Measurements from ENCODE around the gene MAT2A. TPM values are rescaled to one million over a fixed set of nuclear protein-coding genes. Genes with fewer than 3 reads are reported as not detected.

The MAT2A gene
- total RNA-seq, 1 experiment from 2014 or later, result 444 TPM

GRCh38 chr2:85503851-85504777 is 34.9 kb upstream of the MAT2A start:
- Histone ChIP-seq H3K27me3 (ENCODE audit: insufficient read depth, low read length) (no peaks in the 10 kb centered on the region), H3K4me2 (ENCODE audit: low read length) (peak overlapping the region; percentile 72), H3K9me2 (ENCODE audit: insufficient read depth) (no peaks in the 10 kb centered on the region), H2AFZ (ENCODE audit: low read depth, low read length, poor library complexity, severe bottlenecking) (peak overlapping the region; percentile 72), H3K36me3 (ENCODE audit: control insufficient read depth in 1 of 2, insufficient read depth in 2 of 2, low read length in 2 of 2) (no peaks in the 10 kb centered on the region), H4K20me1 (ENCODE audit: insufficient read depth) (no peaks in the 10 kb centered on the region), H3K27ac (ENCODE audit: low read depth, low read length) (peak overlapping the region; percentile 43), H3K9me3 (ENCODE audit: control insufficient read depth in 1 of 2, insufficient read depth in 1 of 2, low read depth in 1 of 2, low read length in 2 of 2) (no peaks in the 10 kb centered on the region; a peak in 1 of 4 replicates), H3K4me3 (replicated peaks in 1 of 2; ENCODE audit: low read depth in 1 of 2, low read length in 2 of 2) (no peak overlapping the region), H3K4me1 (ENCODE audit: control insufficient read depth in 1 of 2, insufficient read depth in 2 of 2, low read length in 2 of 2) (peaks cover 44 to 80% of the 10 kb centered on the region in 2 experiments), H3K9ac (ENCODE audit: low read length) (peak overlapping the region; percentile 46), H3K79me2 (ENCODE audit: insufficient read depth, low read length) (no peaks in the 10 kb centered on the region)
- ATAC-seq, result no peak
- ChIA-PET POLR2A (interaction anchor here (0.6 to 3.6 kb wide), 13 partner anchors 9 to 45 kb away, joined by 3 to 47 read pairs (median 4); partner anchors contain the start of gene MAT2A), RAD21 (ENCODE audit: low non-redundant PET in 1 of 2, low total read pairs in 2 of 2, uncharacterized antibody in 2 of 2, unreplicated experiment in 2 of 2) (interaction anchor here in 1 of 2 experiments (1.3 kb wide), 1 partner anchor 35 kb away, joined by 3 read pairs; the partner anchor contains the start of gene MAT2A), CTCF (interaction anchor here (1.2 kb wide), 1 partner anchor 84 kb away, joined by 3 read pairs; no protein-coding TSS in a partner anchor)
- BruUV-seq (replicated peaks), result no TSS peak
- no peak for DNase-seq (ENCODE audit: low read depth, low spot score)
- TF ChIP-seq EGR1 (IDR thresholded peaks at IDR 0.05; ENCODE audit: low read depth) (no peak), YY1 (IDR thresholded peaks at IDR 0.05; ENCODE audit: extremely low read depth, insufficient replicate concordance, low read depth, low read length) (no peak), EZH2 (IDR thresholded peaks at IDR 0.05) (no peak), CEBPB (IDR thresholded peaks at IDR 0.05; ENCODE audit: low read depth) (no peak)
- TF ChIP-seq, protein P1, sequence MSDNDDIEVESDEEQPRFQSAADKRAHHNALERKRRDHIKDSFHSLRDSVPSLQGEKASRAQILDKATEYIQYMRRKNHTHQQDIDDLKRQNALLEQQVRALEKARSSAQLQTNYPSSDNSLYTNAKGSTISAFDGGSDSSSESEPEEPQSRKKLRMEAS (IDR thresholded peaks at IDR 0.05), result no peak
- intact Hi-C loops (cut with micrococcal nuclease), result no loop called here

DNA sequence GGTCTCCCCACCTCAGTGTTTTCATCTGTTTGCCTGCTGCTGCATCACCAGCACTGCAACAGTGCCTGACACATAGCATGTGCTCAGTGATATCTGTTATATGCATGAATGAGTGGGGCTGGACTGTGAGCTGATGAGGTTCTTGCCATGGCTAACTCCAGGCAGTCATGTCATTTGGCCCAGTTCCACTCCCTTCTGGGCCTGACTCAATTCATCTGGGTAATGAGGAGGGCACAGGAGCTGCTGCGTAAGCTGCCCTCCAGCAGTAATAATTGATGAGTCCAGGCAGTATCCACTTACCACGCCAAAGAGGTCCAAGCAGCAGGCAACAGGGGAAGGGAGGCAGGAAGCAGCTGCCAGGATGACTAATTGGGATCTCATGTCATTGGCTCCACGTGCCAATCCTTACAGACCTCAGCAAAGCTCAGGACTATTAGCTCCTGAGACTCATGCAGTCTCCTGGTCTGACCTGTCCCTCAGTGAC is 34.1 kb upstream of the MAT2A start:
- peak overlapping the region; percentile 43 for H3K27ac ChIP-seq (ENCODE audit: low read depth, low read length)
- intact Hi-C loops (cut with micrococcal nuclease), result no loop called here
- ChIA-PET RAD21 (ENCODE audit: low non-redundant PET in 1 of 2, low total read pairs in 2 of 2, uncharacterized antibody in 2 of 2, unreplicated experiment in 2 of 2) (interaction anchor here in 1 of 2 experiments (1.3 kb wide), 1 partner anchor 34 kb away, joined by 3 read pairs; the partner anchor contains the start of gene MAT2A), CTCF (interaction anchor here (1.2 kb wide), 1 partner anchor 85 kb away, joined by 3 read pairs; no protein-coding TSS in a partner anchor), POLR2A (interaction anchor here (0.9 to 3.6 kb wide), 10 partner anchors 9 to 46 kb away, joined by 3 to 47 read pairs (median 3); partner anchors contain the start of gene MAT2A)
- no peaks in the 10 kb centered on the region for H3K79me2 ChIP-seq (ENCODE audit: insufficient read depth, low read length)
- H3K4me1 ChIP-seq (ENCODE audit: control insufficient read depth in 1 of 2, insufficient read depth in 2 of 2, low read length in 2 of 2), result peaks cover 40 to 74% of the 10 kb centered on the region in 2 experiments
- H3K27me3 ChIP-seq (ENCODE audit: insufficient read depth, low read length), result no peaks in the 10 kb centered on the region
- H3K9ac ChIP-seq (ENCODE audit: low read length), result peak overlapping the region; percentile 46
- peak overlapping the region in 1 of 2 experiments; percentile 14; a peak in 1 of 4 replicates for H3K4me3 ChIP-seq (replicated peaks in 1 of 2; ENCODE audit: low read depth in 1 of 2, low read length in 2 of 2)
- no peaks in the 10 kb centered on the region for H3K9me2 ChIP-seq (ENCODE audit: insufficient read depth)
- no peaks in the 10 kb centered on the region for H4K20me1 ChIP-seq (ENCODE audit: insufficient read depth)
- H3K4me2 ChIP-seq (ENCODE audit: low read length), result peak overlapping the region; percentile 72
- peak overlapping the region; percentile 58 for H2AFZ ChIP-seq (ENCODE audit: low read depth, low read length, poor library complexity, severe bottlenecking)
- no TSS peak for BruUV-seq (replicated peaks)
- peak; percentile 79 for ATAC-seq
- DNase-seq (ENCODE audit: low read depth, low spot score), result peak; percentile 72
- H3K9me3 ChIP-seq (ENCODE audit: control insufficient read depth in 1 of 2, insufficient read depth in 1 of 2, low read depth in 1 of 2, low read length in 2 of 2), result no peaks in the 10 kb centered on the region; a peak in 1 of 4 replicates
- no peaks in the 10 kb centered on the region for H3K36me3 ChIP-seq (ENCODE audit: control insufficient read depth in 1 of 2, insufficient read depth in 2 of 2, low read length in 2 of 2)
- no peak for TF ChIP-seq EZH2phosphoT487 (IDR thresholded peaks at IDR 0.05; ENCODE audit: borderline replicate concordance)
- no peak for TF ChIP-seq ELF1 (IDR thresholded peaks at IDR 0.05; ENCODE audit: borderline replicate concordance, low read depth)
- TF ChIP-seq CBX3 (IDR thresholded peaks at IDR 0.05; ENCODE audit: low read depth), result peak; percentile 83
- no peak for TF ChIP-seq SRF (IDR thresholded peaks at IDR 0.05; ENCODE audit: low read depth)
- TF ChIP-seq, protein P2, sequence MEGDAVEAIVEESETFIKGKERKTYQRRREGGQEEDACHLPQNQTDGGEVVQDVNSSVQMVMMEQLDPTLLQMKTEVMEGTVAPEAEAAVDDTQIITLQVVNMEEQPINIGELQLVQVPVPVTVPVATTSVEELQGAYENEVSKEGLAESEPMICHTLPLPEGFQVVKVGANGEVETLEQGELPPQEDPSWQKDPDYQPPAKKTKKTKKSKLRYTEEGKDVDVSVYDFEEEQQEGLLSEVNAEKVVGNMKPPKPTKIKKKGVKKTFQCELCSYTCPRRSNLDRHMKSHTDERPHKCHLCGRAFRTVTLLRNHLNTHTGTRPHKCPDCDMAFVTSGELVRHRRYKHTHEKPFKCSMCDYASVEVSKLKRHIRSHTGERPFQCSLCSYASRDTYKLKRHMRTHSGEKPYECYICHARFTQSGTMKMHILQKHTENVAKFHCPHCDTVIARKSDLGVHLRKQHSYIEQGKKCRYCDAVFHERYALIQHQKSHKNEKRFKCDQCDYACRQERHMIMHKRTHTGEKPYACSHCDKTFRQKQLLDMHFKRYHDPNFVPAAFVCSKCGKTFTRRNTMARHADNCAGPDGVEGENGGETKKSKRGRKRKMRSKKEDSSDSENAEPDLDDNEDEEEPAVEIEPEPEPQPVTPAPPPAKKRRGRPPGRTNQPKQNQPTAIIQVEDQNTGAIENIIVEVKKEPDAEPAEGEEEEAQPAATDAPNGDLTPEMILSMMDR (IDR thresholded peaks at IDR 0.05 in 2 of 3, conservative IDR thresholded peaks at IDR 0.05 in 1 of 3; ENCODE audit: borderline replicate concordance in 1 of 3, insufficient read depth in 1 of 3, low read depth in 2 of 3, low read length in 2 of 3), result no peak
- peak; percentile 67 for TF ChIP-seq FOSL1 (IDR thresholded peaks at IDR 0.05; ENCODE audit: low read depth)
- peak; percentile 84; the same call in 1 of the 2 replicates for TF ChIP-seq SIN3A (IDR thresholded peaks at IDR 0.05; ENCODE audit: low read depth)
- TF ChIP-seq CEBPB (IDR thresholded peaks at IDR 0.05; ENCODE audit: low read depth), result no peak
- TF ChIP-seq RAD21 (IDR thresholded peaks at IDR 0.05; ENCODE audit: low read depth), result no peak
- no peak for TF ChIP-seq ATF3 (IDR thresholded peaks at IDR 0.05)
- TF ChIP-seq ZFX (IDR thresholded peaks at IDR 0.05), result no peak
- peak; percentile 69 for TF ChIP-seq SP1 (IDR thresholded peaks at IDR 0.05; ENCODE audit: low read depth)
- TF ChIP-seq EZH2 (IDR thresholded peaks at IDR 0.05), result no peak

Data from HCT116 (cell line).